HCT116 (cell line): ENCODE results near the gene SMPX. TPM values are rescaled to one million over a fixed set of nuclear protein-coding genes. Genes with fewer than 3 reads are reported as not detected.

ENCODE experiments used
- ATAC-seq: fragments of 200-7000 bp; cut with Tn5 transposase; 2 replicates; pipeline ENCODE4 v1.9.1; 2020; ENCODE audit warnings: mild to moderate bottlenecking, moderate library complexity
- BruUV-seq: library from RNA; stranded (reverse); fragments of 400-500 nt; replicated peaks from 2 replicates; lab custom pipeline; 2021; lab: Mats Ljungman, UMichigan
- CTCF ChIA-PET: fragments of 300-600 bp; sonication (Branson Sonifier 250); formaldehyde crosslinking; loops from one replicate; lab custom pipeline; 2021; ENCODE audit warnings: antibody characterized with exemption; lab: Charles Lee
- POLR2A ChIA-PET: fragments of 300-600, 350-600 bp; sonication (Branson Sonifier 250); formaldehyde crosslinking; loops from one replicate; lab custom pipeline; 2021; ENCODE audit warnings: antibody characterized with exemption; lab: Charles Lee
- RAD21 ChIA-PET, 2 experiments: fragments of 300-600 bp; sonication (Branson Sonifier 250); formaldehyde crosslinking; loops; one replicate each; lab custom pipeline; 2023; ENCODE audit warnings: low total read pairs in 2 of 2; ENCODE audit not compliant: uncharacterized antibody in 2 of 2, unreplicated experiment in 2 of 2, low non-redundant PET in 1 of 2; lab: Charles Lee
- DNase-seq: peaks from one replicate; pipeline ENCODE4 v3.0.0-alpha.2; 2010; ENCODE audit warnings: low read depth, low spot score
- H2AFZ ChIP-seq: fragments of 200-600 bp; shearing (Covaris generic), sonication (generic); 2 replicates; pipeline ENCODE4 v1.6.1; 2017; ENCODE audit warnings: low read depth, mixed run types, mixed read lengths, antibody characterized with exemption, low read length; ENCODE audit not compliant: poor library complexity, severe bottlenecking
- H3K27ac ChIP-seq: 2 replicates; pipeline ENCODE4 v1.5.1; 2012; ENCODE audit warnings: low read depth, low read length
- H3K27me3 ChIP-seq: fragments of 200-600 bp; sonication (generic); 2 replicates; pipeline ENCODE4 v1.6.1; 2016; ENCODE audit warnings: mixed run types, low read length, mixed read lengths; ENCODE audit not compliant: insufficient read depth
- H3K36me3 ChIP-seq, 2 experiments: fragments of 200-500 bp in 1 of 2; fragments of 200-600 bp in 1 of 2; sonication (Bioruptor generic) in 1 of 2; sonication (generic) in 1 of 2; 2 replicates each; pipeline versions ENCODE4 v1.5.1 to v1.6.1; 2014 to 2016; ENCODE audit warnings: low read length in 2 of 2, inconsistent platforms in 1 of 2, mixed read lengths in 1 of 2, mixed run types in 1 of 2; ENCODE audit not compliant: insufficient read depth in 2 of 2, control insufficient read depth in 1 of 2
- H3K4me1 ChIP-seq, 2 experiments: fragments of 200-600 bp in 1 of 2; sonication (generic) in 1 of 2; 2 replicates each; pipeline versions ENCODE4 v1.5.1 to v1.6.1; 2012 to 2017; ENCODE audit warnings: low read length in 2 of 2, inconsistent platforms in 1 of 2, mild to moderate bottlenecking in 1 of 2, mixed read lengths in 1 of 2, mixed run types in 1 of 2, moderate library complexity in 1 of 2; ENCODE audit not compliant: insufficient read depth in 2 of 2, control insufficient read depth in 1 of 2
- H3K4me2 ChIP-seq: fragments of 200-600 bp; sonication (generic); 2 replicates; pipeline ENCODE4 v1.6.1; 2017; ENCODE audit warnings: mixed run types, low read length, mixed read lengths
- H3K4me3 ChIP-seq, 2 experiments: fragments of 200-600 bp in 1 of 2; sonication (generic) in 1 of 2; replicated peaks in 1 of 2; 2 replicates each; pipeline ENCODE4 v1.5.1; 2011 to 2016; ENCODE audit warnings: low read length in 2 of 2, control low read depth in 1 of 2, low read depth in 1 of 2, mild to moderate bottlenecking in 1 of 2, mixed read lengths in 1 of 2, mixed run types in 1 of 2
- H3K79me2 ChIP-seq: fragments of 200-600 bp; sonication (generic); 2 replicates; pipeline ENCODE4 v1.6.1; 2017; ENCODE audit warnings: mild to moderate bottlenecking, mixed run types, low read length, moderate library complexity, mixed read lengths; ENCODE audit not compliant: insufficient read depth
- H3K9ac ChIP-seq: fragments of 200-600 bp; sonication (generic); 2 replicates; pipeline ENCODE4 v1.6.1; 2016; ENCODE audit warnings: low read length, mixed read lengths
- H3K9me2 ChIP-seq: fragments of 200-600 bp; sonication (generic), shearing (Covaris generic); 2 replicates; pipeline ENCODE4 v1.6.1; 2017; ENCODE audit warnings: mixed run types, mild to moderate bottlenecking, moderate library complexity; ENCODE audit not compliant: insufficient read depth
- H3K9me3 ChIP-seq, 2 experiments: fragments of 200-500 bp in 1 of 2; fragments of 200-600 bp in 1 of 2; sonication (Bioruptor generic) in 1 of 2; sonication (generic) in 1 of 2; 2 replicates each; pipeline ENCODE4 v1.6.1; 2014 to 2017; ENCODE audit warnings: low read length in 2 of 2, mixed read lengths in 2 of 2, inconsistent platforms in 1 of 2, low read depth in 1 of 2, mild to moderate bottlenecking in 1 of 2, mixed run types in 1 of 2, moderate library complexity in 1 of 2; ENCODE audit not compliant: control insufficient read depth in 1 of 2, insufficient read depth in 1 of 2
- H4K20me1 ChIP-seq: fragments of 200-600 bp; sonication (generic), shearing (Covaris generic); 2 replicates; pipeline ENCODE4 v1.6.1; 2017; ENCODE audit warnings: mixed run types, mild to moderate bottlenecking, moderate library complexity; ENCODE audit not compliant: insufficient read depth
- ATF3 ChIP-seq: IDR thresholded peaks from 2 replicates; pipeline ENCODE4 v1.6.1; 2012
- CBX3 ChIP-seq: IDR thresholded peaks from 2 replicates; pipeline ENCODE4 v1.6.1; 2012; ENCODE audit warnings: low read depth
- CTCF ChIP-seq, 3 experiments: fragments of 200-600 bp in 1 of 3; sonication (generic) in 1 of 3; IDR thresholded peaks in 2 of 3; conservative IDR thresholded peaks in 1 of 3; 2 replicates each; pipeline ENCODE4 v1.5.1; 2012 to 2017; ENCODE audit warnings: low read depth in 2 of 3, low read length in 2 of 3, antibody characterized with exemption in 1 of 3, borderline replicate concordance in 1 of 3, control low read depth in 1 of 3, mild to moderate bottlenecking in 1 of 3, mixed read lengths in 1 of 3, mixed run types in 1 of 3, moderate library complexity in 1 of 3; ENCODE audit not compliant: insufficient read depth in 1 of 3
- EZH2 ChIP-seq: fragments of 200-600 bp; sonication (generic); IDR thresholded peaks from 2 replicates; pipeline ENCODE4 v1.6.1; 2017; ENCODE audit warnings: antibody characterized with exemption, mixed run types
- EZH2phosphoT487 ChIP-seq: fragments of 200-600 bp; IDR thresholded peaks from 2 replicates; pipeline ENCODE4 v1.6.1; 2018; ENCODE audit warnings: antibody characterized with exemption, borderline replicate concordance
- POLR2A ChIP-seq: IDR thresholded peaks from 2 replicates; pipeline ENCODE4 v1.7.0; 2011; ENCODE audit warnings: borderline replicate concordance; ENCODE audit not compliant: insufficient read depth, insufficient read length; ENCODE audit errors: extremely low read depth
- RAD21 ChIP-seq: IDR thresholded peaks from 2 replicates; pipeline ENCODE4 v1.6.1; 2012; ENCODE audit warnings: low read depth, mild to moderate bottlenecking
- SIN3A ChIP-seq: IDR thresholded peaks from 2 replicates; pipeline ENCODE4 v1.6.1; 2012; ENCODE audit warnings: low read depth
- SP1 ChIP-seq: IDR thresholded peaks from 2 replicates; pipeline ENCODE4 v1.6.1; 2012; ENCODE audit warnings: low read depth
- YY1 ChIP-seq: IDR thresholded peaks from 2 replicates; pipeline ENCODE4 v1.6.1; 2011; ENCODE audit warnings: low read length, low read depth, moderate library complexity, mild to moderate bottlenecking; ENCODE audit not compliant: insufficient replicate concordance; ENCODE audit errors: extremely low read depth
- intact Hi-C: fragments of 100-400 bp; cut with micrococcal nuclease; formaldehyde crosslinking; loops from 2 replicates; pipeline ENCODE4 v1.10.0; 2022
- total RNA-seq: library from RNA; stranded (reverse); gene quantifications from one replicate; pipeline ENCODE4 v1.2.1, GENCODE V29; 2021; ENCODE audit not compliant: unreplicated experiment

The SMPX gene
- total RNA-seq, 1 experiment from 2014 or later = 0.59 TPM

GRCh38 chrX:21658746-21659145 is 99.2 kb downstream of the SMPX start (continued):
- no peak for TF ChIP-seq SP1
- no peak for TF ChIP-seq EZH2
- no peak for TF ChIP-seq CTCF (IDR thresholded peaks at IDR 0.05 in 2 of 3, conservative IDR thresholded peaks at IDR 0.05 in 1 of 3; ENCODE audit: borderline replicate concordance in 1 of 3, insufficient read depth in 1 of 3, low read depth in 2 of 3, low read length in 2 of 3)
- TF ChIP-seq RAD21 = no peak

- no peak for TF ChIP-seq YY1
- no peak for TF ChIP-seq RAD21
- TF ChIP-seq SIN3A = no peak
- no peak for TF ChIP-seq POLR2A
- no peak for TF ChIP-seq EZH2phosphoT487
- TF ChIP-seq ATF3 = no peak
- TF ChIP-seq CBX3 = no peak
- TF ChIP-seq EZH2 = no peak
- no peaks in the 10 kb centered on the region for H4K20me1 ChIP-seq
- ChIA-PET CTCF (no interaction called here), RAD21 (no interaction called here), POLR2A (no interaction called here)
- no peaks in the 10 kb centered on the region for H3K4me1 ChIP-seq
- no peaks in the 10 kb centered on the region for H3K27me3 ChIP-seq
- H3K9me2 ChIP-seq = no peaks in the 10 kb centered on the region
- no peak within 1 kb of the TSS for H3K4me2 ChIP-seq
- no peaks in the 10 kb centered on the region for H3K9me3 ChIP-seq
- intact Hi-C loops = no loop called here
- no peak within 1 kb of the TSS for H2AFZ ChIP-seq
- no peak within 1 kb of the TSS for H3K27ac ChIP-seq
- no peak within 1 kb of the TSS for H3K4me3 ChIP-seq
- H3K9ac ChIP-seq = no peak within 1 kb of the TSS
- DNase-seq = no peak
- H3K36me3 ChIP-seq = no peaks in the 10 kb centered on the region
- no peaks in the 10 kb centered on the region for H3K79me2 ChIP-seq
- no peak for ATAC-seq
- BruUV-seq = no TSS peak
Observed at GRCh38 chrX:21658152-21658737, 99.7 kb downstream of the SMPX start, which contains the start of gene KLHL34. TSS of gene KLHL34 (minus strand) at chrX:21658330. CDS start at chrX:21657788, 542 bp downstream.
